Adrenal gland (tissue), 5 donors: ENCODE results near the gene MUC12.
"Not testable (repeated sequence)": the region's sequence is repeated elsewhere in the genome, so short reads cannot be mapped to it uniquely, and the experiment has no call there.

Experiments used
- POLR2A ChIP-seq, 2 donors: fragments of 450-650 bp; IDR thresholded peaks; one replicate each; pipeline ENCODE4 v1.6.1; 2017; ENCODE audit warnings: antibody characterized with exemption in 2 of 2, mild to moderate bottlenecking in 2 of 2, moderate library complexity in 1 of 2
- TF ChIP-seq, protein P1 (sequence below), 6 experiments: fragments of 450-650 bp in 4 of 6; fragments of 200-600 bp in 2 of 6; sonication (generic) in 1 of 6; IDR thresholded peaks; 1 replicate in 5 of 6; 2 replicates in 1 of 6; pipeline versions ENCODE4 v1.5.1 to v1.8.0; 2016 to 2021; ENCODE audit warnings: antibody characterized with exemption in 6 of 6, mild to moderate bottlenecking in 2 of 6, moderate library complexity in 1 of 6
- donor health status: DM: no; HTN: no; CAD: no.

DNA sequence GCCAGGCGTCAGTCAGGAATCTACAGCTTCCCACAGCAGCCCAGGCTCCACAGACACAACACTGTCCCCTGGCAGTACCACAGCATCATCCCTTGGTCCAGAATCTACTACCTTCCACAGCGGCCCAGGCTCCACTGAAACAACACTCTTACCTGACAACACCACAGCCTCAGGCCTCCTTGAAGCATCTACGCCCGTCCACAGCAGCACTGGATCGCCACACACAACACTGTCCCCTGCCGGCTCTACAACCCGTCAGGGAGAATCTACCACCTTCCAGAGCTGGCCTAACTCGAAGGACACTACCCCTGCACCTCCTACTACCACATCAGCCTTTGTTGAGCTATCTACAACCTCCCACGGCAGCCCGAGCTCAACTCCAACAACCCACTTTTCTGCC, 30.7 kb downstream of the MUC12 start:
- TF ChIP-seq, protein P1, sequence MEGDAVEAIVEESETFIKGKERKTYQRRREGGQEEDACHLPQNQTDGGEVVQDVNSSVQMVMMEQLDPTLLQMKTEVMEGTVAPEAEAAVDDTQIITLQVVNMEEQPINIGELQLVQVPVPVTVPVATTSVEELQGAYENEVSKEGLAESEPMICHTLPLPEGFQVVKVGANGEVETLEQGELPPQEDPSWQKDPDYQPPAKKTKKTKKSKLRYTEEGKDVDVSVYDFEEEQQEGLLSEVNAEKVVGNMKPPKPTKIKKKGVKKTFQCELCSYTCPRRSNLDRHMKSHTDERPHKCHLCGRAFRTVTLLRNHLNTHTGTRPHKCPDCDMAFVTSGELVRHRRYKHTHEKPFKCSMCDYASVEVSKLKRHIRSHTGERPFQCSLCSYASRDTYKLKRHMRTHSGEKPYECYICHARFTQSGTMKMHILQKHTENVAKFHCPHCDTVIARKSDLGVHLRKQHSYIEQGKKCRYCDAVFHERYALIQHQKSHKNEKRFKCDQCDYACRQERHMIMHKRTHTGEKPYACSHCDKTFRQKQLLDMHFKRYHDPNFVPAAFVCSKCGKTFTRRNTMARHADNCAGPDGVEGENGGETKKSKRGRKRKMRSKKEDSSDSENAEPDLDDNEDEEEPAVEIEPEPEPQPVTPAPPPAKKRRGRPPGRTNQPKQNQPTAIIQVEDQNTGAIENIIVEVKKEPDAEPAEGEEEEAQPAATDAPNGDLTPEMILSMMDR (IDR thresholded peaks at IDR 0.05), result not testable (repeated sequence)
- TF ChIP-seq POLR2A (IDR thresholded peaks at IDR 0.05), result not testable (repeated sequence)
